ENCODE measurements around the gene PADI4.

- TF ChIP-seq, protein P1, sequence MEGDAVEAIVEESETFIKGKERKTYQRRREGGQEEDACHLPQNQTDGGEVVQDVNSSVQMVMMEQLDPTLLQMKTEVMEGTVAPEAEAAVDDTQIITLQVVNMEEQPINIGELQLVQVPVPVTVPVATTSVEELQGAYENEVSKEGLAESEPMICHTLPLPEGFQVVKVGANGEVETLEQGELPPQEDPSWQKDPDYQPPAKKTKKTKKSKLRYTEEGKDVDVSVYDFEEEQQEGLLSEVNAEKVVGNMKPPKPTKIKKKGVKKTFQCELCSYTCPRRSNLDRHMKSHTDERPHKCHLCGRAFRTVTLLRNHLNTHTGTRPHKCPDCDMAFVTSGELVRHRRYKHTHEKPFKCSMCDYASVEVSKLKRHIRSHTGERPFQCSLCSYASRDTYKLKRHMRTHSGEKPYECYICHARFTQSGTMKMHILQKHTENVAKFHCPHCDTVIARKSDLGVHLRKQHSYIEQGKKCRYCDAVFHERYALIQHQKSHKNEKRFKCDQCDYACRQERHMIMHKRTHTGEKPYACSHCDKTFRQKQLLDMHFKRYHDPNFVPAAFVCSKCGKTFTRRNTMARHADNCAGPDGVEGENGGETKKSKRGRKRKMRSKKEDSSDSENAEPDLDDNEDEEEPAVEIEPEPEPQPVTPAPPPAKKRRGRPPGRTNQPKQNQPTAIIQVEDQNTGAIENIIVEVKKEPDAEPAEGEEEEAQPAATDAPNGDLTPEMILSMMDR (IDR thresholded peaks at IDR 0.05) = no peak
- no peak for TF ChIP-seq POLR2A (IDR thresholded peaks at IDR 0.05)
These were observed 96.2 kb downstream of the PADI4 start for GRCh38 chr1:17404034-17404684.
